ENCODE measurements around the gene NCKAP5.
"Not testable (repeated sequence)": the region's sequence is repeated elsewhere in the genome, so short reads cannot be mapped to it uniquely, and the experiment has no call there.

NCKAP5 gene

GRCh38 chr2:133249362-133249761, 318.9 kb downstream of the NCKAP5 start:
- DNase-seq, result no peak

- DNase-seq, result no peak
Observed at GRCh38 chr2:133248264-133248663, 320.0 kb downstream of the NCKAP5 start.

- no peak for DNase-seq
Observed at GRCh38 chr2:133247631-133248030, 320.6 kb downstream of the NCKAP5 start.

GRCh38 chr2:133241224-133241571, 327.1 kb downstream of the NCKAP5 start:
- no peak for DNase-seq

GRCh38 chr2:133240491-133241223, 327.6 kb downstream of the NCKAP5 start:
- no peak for DNase-seq

DNA sequence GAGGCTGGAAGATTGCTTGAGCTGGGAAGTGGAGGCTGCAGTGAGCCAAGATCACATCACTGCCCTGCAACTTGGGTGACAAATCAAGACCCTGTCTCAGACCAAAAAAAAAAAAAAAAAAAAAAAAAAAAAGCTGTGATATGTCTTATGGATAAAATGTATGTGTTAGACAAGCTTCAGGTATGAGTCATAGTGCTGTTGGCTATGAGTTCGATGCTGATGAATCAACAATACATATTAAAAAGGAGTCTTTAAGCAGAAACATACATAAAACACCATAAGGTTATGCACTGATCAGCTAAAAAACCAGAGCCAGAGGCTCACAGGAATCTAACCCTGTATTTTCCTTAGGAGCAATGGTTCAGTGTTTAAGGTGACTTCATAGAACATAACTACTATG, 332.3 kb downstream of the NCKAP5 start:
- DNase-seq, result no peak

GRCh38 chr2:133232556-133232955, 335.7 kb downstream of the NCKAP5 start:
- DNase-seq, result no peak

DNA sequence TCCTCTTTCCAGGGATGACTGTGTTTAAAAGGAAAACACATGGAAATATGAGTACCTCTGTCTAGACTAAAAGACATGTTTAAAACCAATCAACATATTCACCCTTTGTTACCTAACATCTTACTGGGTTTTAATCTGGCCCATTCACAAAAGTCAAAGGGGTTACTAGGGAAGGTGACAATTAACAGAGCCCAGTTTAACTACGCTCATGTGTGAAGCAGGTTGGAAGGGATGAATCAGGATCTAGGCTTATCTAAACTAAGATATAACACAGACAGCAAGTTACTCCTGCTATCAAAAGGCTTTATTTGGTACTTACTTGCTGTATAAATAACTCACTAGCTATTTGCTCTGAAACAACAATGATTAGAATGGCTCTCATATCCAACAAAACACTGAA, 337.0 kb downstream of the NCKAP5 start:
- DNase-seq, result no peak

DNA sequence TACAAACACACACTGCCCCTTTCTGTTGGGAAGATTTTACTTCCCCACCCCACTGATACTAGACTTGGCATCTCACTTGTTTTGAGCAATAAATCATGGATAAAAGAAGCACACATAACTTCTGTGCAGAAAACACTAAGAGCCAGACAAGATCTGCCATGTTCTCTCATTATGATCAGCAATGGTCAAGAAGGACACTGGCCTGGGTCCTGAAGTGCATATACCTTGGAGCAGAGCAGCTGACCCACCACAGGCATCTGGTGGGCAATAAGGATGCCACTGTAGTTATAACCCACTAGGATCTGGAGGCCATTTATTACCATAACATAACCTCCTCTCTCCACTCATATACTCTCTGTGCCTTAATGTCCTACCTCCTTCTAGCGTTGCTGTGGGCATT, 338.3 kb downstream of the NCKAP5 start:
- no peak for DNase-seq

DNA sequence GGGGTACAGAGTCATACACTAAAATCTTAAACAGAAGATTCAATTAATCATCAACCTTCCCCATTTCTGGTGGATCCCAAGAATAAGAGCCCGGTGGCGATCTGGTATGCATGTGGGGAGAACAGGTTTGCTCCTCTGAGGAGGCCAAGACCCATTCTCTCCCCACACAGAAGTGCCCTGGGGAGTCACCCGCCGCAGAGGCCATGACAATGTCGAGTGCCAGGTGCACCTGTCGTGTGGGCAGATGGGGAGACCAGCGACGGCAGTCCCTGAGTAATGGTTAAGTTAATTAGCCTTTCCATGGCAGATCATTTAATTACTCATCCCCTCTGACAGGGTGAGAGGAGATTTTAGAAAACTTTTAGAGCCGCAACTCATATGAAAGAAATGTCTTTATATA, 345.0 kb downstream of the NCKAP5 start:
- DNase-seq, result no peak

- DNase-seq, result no peak
Observed at GRCh38 chr2:133221398-133221797, 346.9 kb downstream of the NCKAP5 start.

- DNase-seq, result no peak
Observed at GRCh38 chr2:133218204-133218603, 350.1 kb downstream of the NCKAP5 start.

GRCh38 chr2:133215477-133215876, 352.8 kb downstream of the NCKAP5 start:
- DNase-seq, result no peak

- no peak for DNase-seq
Observed at GRCh38 chr2:133213651-133214050, 354.6 kb downstream of the NCKAP5 start.

- DNase-seq, result no peak
Observed at GRCh38 chr2:133209325-133209724, 358.9 kb downstream of the NCKAP5 start.

GRCh38 chr2:133206666-133207065, 361.6 kb downstream of the NCKAP5 start:
- not testable (repeated sequence) for DNase-seq

- DNase-seq, result no peak
Observed at GRCh38 chr2:133204421-133204820, 363.8 kb downstream of the NCKAP5 start.

DNA sequence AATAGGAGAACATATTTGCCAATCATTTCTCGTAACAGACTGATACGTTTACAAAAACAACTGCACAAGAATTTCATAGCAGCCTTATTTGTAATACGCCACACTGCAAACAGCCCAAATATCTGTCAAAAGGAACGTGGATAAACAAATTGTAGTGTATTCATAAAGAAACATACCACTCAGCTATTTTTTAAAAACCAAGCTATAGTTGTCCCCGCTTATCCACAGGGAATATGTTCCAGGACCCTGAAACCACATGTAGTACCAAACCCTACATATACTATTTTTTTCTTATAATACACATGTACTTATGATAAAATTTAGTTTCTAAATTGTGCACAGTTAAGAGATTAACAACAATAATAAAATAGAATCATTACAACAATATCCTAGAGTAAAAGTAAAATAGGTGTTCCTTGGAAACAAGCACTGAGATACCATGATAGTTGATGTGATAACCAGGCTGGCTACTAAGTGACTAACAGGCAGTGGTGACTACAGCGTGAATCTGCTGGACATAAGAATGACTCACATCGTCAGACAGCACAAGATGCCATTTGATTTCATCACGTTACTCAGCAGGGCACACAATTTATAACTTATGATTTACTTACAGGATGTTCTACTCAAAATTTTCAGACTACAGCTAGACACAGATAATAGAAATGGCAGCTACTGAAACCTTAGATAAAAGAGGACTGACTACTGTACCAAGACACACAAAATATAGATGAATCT, 367.4 kb downstream of the NCKAP5 start:
- DNase-seq, result no peak

- DNase-seq, result no peak
Observed at GRCh38 chr2:133198678-133199077, 369.6 kb downstream of the NCKAP5 start.

GRCh38 chr2:133197156-133197555, 371.1 kb downstream of the NCKAP5 start:
- DNase-seq, result no peak

- DNase-seq, result no peak
Observed at GRCh38 chr2:133194777-133195335, 373.4 kb downstream of the NCKAP5 start.

DNA sequence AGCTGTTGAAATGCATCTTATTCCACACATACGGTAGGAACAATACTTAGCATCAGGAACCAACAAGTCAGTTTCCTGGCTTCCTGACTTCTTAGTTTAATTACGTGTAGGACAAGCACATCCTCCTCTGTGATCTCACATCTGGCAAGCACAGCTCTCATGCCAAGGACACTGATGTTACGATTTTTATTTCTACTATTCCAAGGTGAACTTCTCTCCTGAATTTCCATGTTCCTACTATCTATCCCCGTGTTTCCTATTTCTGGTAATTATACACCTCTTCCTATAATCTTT, 374.0 kb downstream of the NCKAP5 start:
- DNase-seq, result no peak

- no peak for DNase-seq
Observed at GRCh38 chr2:133193544-133194361, 374.5 kb downstream of the NCKAP5 start.

DNA sequence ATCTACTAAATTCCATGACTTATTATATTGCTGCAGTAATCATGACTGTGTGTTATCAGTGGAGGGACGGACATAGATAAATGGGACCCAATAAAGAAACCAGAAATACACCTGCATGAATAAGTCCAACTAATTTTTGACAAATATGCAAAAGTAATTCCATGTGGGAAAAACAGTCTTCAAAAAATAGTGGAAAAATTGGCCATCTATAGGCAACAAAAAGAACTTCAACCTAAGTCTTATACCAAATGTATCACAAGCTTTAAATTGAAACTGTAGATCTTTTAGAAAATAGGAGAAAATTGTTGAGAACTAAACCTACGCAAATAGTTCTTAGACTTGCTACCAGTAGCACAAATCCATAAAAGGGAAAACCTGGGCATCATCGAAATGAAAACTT, 376.2 kb downstream of the NCKAP5 start:
- DNase-seq, result no peak

All from activated CD4-positive, alpha-beta T cell treated with anti-CD3 and anti-CD28 coated beads for 1 hour (primary cell).